GM12865 (cell line): ENCODE results near the gene WDR62.

ENCODE experiments used
- DNase-seq: peaks from one replicate; pipeline ENCODE4 v3.0.0; 2010; ENCODE audit warnings: low read depth
- H3K4me3 ChIP-seq: 2 replicates; pipeline ENCODE4 v1.5.1; 2011; ENCODE audit warnings: mild to moderate bottlenecking, low read depth, low read length, control low read depth
- TF ChIP-seq, protein P1 (sequence below): IDR thresholded peaks from 2 replicates; pipeline ENCODE4 v1.5.1; 2011; ENCODE audit warnings: low read length, control low read depth, low read depth, inconsistent platforms; ENCODE audit not compliant: insufficient read depth; ENCODE audit errors: missing control alignments

The WDR62 gene

DNA sequence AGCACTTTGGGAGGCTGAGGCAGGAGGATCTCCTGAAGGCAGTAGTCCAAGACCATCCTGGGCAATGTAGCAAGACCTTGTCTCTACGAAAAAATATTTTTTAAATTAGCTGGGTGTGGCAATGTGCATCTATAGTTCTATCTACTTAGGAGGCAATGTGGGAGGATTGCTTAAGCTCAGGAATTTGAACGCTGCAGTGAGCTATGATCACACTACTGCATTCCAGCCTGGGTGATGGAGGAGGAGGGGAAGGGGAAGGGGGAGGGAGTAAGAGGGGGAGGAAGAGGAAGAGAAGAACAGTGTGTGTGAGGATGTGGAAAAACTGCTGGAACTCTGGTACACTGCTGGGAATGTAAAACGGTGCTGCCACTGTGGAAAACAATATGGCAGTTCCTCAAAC lies 12.9 kb upstream of the WDR62 start:
- H3K4me3 ChIP-seq = no peak overlapping the region
- DNase-seq = no peak
- TF ChIP-seq, protein P1, sequence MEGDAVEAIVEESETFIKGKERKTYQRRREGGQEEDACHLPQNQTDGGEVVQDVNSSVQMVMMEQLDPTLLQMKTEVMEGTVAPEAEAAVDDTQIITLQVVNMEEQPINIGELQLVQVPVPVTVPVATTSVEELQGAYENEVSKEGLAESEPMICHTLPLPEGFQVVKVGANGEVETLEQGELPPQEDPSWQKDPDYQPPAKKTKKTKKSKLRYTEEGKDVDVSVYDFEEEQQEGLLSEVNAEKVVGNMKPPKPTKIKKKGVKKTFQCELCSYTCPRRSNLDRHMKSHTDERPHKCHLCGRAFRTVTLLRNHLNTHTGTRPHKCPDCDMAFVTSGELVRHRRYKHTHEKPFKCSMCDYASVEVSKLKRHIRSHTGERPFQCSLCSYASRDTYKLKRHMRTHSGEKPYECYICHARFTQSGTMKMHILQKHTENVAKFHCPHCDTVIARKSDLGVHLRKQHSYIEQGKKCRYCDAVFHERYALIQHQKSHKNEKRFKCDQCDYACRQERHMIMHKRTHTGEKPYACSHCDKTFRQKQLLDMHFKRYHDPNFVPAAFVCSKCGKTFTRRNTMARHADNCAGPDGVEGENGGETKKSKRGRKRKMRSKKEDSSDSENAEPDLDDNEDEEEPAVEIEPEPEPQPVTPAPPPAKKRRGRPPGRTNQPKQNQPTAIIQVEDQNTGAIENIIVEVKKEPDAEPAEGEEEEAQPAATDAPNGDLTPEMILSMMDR = no peak

GRCh38 chr19:36043952-36044351 lies 10.7 kb upstream of the WDR62 start:
- no peak overlapping the region for H3K4me3 ChIP-seq
- TF ChIP-seq, protein P1 = no peak
- DNase-seq = no peak

GRCh38 chr19:36046443-36047050 lies 8.2 kb upstream of the WDR62 start:
- TF ChIP-seq, protein P1 = no peak
- no peak for DNase-seq
- H3K4me3 ChIP-seq = no peak overlapping the region

GRCh38 chr19:36047835-36048234 lies 6.9 kb upstream of the WDR62 start:
- DNase-seq = no peak
- no peak overlapping the region for H3K4me3 ChIP-seq
- TF ChIP-seq, protein P1 = no peak

- TF ChIP-seq, protein P1 = no peak
- no peak overlapping the region for H3K4me3 ChIP-seq
- DNase-seq = no peak
Measured at GRCh38 chr19:36049080-36049698, 5.5 kb upstream of the WDR62 start.

DNA sequence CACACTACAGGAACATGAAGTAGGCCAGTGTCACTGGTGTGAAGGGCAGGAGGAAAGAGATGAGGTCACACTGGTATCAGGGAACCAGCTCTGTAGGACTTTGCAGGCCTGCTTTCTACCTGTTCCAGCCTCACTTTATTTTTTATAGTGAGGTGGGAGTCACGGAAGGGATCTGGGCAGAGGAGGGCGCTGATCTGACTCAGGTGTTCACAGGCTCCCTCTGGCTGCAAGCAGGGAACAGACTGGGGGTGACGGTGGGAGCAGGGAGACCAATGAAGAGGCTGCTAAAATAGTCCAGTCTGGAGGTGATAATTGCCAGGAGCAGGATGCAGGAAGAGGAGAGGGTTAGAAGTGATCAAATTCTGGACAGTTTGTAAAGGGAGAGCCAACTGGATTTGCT lies 3.5 kb upstream of the WDR62 start:
- DNase-seq = no peak
- H3K4me3 ChIP-seq = no peak overlapping the region
- TF ChIP-seq, protein P1 = no peak

DNA sequence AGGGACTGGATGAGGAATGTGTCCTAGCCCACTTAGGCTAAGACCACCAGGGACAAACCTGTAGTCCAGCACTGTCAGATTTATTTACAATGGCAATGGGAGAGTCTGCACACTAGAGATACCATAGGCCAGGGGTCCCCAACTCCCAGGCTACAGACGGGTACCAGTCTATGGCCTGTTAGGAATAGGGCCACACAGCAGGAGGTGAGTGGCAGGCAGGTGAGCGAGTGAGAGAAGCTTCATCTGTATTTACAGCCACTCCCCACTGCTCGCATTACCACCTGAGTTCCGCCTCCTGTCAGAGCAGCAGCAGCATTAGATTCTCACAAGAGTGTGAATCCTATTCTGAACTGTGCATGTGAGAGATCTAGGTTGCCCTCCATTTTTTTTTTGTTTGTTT lies 3.1 kb upstream of the WDR62 start:
- H3K4me3 ChIP-seq = no peak overlapping the region
- TF ChIP-seq, protein P1 = no peak
- DNase-seq = no peak
